Activated CD4-positive, alpha-beta T cell treated with anti-CD3 and anti-CD28 coated beads, Interleukin-2, amount 10 ng/mL, durations not matched to agents 24 days and 14 days (primary cell): ENCODE data around the gene HHAT. TPM values are rescaled to one million over a fixed set of nuclear protein-coding genes. Genes with fewer than 3 reads are reported as not detected.

ENCODE experiments used
- DNase-seq: peaks from one replicate; pipeline ENCODE4 v3.0.0; 2022
- H3K27ac Mint-ChIP-seq: one replicate; pipeline ENCODE4 v1.8.0; 2022; ENCODE audit warnings: mild to moderate bottlenecking, mixed read lengths
- H3K27me3 Mint-ChIP-seq: one replicate; pipeline ENCODE4 v1.8.0; 2022; ENCODE audit warnings: mixed read lengths
- H3K36me3 Mint-ChIP-seq: one replicate; pipeline ENCODE4 v1.8.0; 2022; ENCODE audit warnings: low read depth, mild to moderate bottlenecking, mixed read lengths
- H3K4me1 Mint-ChIP-seq: one replicate; pipeline ENCODE4 v1.8.0; 2021; ENCODE audit warnings: mixed read lengths
- H3K4me3 Mint-ChIP-seq: one replicate; pipeline ENCODE4 v1.8.0; 2022; ENCODE audit warnings: mild to moderate bottlenecking, moderate library complexity, mixed read lengths
- H3K9me3 Mint-ChIP-seq: one replicate; pipeline ENCODE4 v1.8.0; 2021; ENCODE audit warnings: mixed read lengths
- intact Hi-C: fragments of 100-400 bp; cut with micrococcal nuclease; formaldehyde crosslinking; loops from one replicate; pipeline ENCODE4 v1.15.1; 2023
- total RNA-seq: library from RNA; stranded (reverse); gene quantifications from 2 replicates; pipeline ENCODE4 v1.2.3, GENCODE V29; 2022

The HHAT gene
- total RNA-seq: 0.47 and 0.69 TPM in 2 replicates

DNA sequence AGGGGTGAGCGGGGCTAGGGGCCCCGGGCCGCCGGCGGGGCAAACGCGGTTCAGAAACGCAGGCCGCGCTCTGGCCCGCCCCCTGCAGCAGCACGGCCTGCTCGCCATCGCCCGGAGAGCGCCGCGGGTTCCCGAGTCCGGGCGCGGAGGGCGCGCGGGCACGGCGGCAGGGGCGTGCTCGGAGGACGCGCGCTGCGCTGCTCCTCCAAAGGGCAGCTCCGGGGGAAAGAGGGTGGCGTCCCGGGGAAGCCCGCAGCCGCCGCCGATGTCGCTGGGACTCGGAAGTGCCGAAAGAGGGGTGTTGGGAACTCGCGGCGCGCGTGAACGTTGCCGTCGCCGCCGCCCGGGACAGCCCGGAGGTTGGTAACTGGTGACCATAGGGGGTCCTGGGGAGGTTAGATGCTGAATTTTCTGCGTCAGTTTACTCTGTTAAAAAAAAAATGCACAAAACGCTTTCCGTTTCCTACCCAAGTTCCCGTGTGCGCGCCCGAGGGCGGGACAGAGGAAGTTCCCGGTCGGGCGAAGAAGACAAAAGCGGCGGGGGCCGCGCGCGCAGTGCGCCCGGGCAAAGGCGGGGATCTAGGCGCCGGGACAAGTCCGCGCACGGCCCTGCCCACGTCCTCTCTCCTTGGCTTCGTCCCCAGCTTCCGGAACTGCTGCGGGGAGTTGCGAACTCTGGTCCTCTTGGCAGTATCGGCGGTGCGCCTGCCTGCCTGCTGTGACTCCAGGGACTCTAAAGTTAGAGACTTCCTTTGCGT, at the start of gene HHAT:
Gene HHAT (plus strand): TSS at position 157 of the 758 bp plus-strand sequence. CDS start 20,074 bp downstream, outside the sequence.
- Mint-ChIP-seq H3K4me1 (peaks cover 34% of the 10 kb centered on the region), H3K27ac (peak within 1 kb of the TSS; percentile 96), H3K36me3 (no peaks in the 10 kb centered on the region), H3K27me3 (peaks cover 16% of the 10 kb centered on the region), H3K4me3 (peak within 1 kb of the TSS; percentile 96), H3K9me3 (no peaks in the 10 kb centered on the region)
- DNase-seq: peak; percentile 91
- intact Hi-C loops: loop anchor here (1.0 to 2.0 kb wide), 2 partner anchors 46 to 930 kb away; partner anchors contain the start of gene RCOR3

GRCh38 chr1:210280221-210280620, 48.5 kb upstream of the HHAT start:
- DNase-seq: no peak
- Mint-ChIP-seq H3K4me1 (no peaks in the 10 kb centered on the region), H3K36me3 (no peaks in the 10 kb centered on the region), H3K27me3 (peaks cover 9% of the 10 kb centered on the region), H3K4me3 (no peak overlapping the region), H3K27ac (no peak overlapping the region), H3K9me3 (peaks cover 7% of the 10 kb centered on the region)
- intact Hi-C loops: no loop called here

GRCh38 chr1:210288116-210288515, 40.6 kb upstream of the HHAT start:
- no peak for DNase-seq
- intact Hi-C loops: no loop called here
- no peaks in the 10 kb centered on the region for H3K36me3 Mint-ChIP-seq
- H3K4me3 Mint-ChIP-seq: no peak overlapping the region
- no peaks in the 10 kb centered on the region for H3K9me3 Mint-ChIP-seq
- H3K27ac Mint-ChIP-seq: no peak overlapping the region
- H3K4me1 Mint-ChIP-seq: no peaks in the 10 kb centered on the region
- peaks cover 46% of the 10 kb centered on the region for H3K27me3 Mint-ChIP-seq

GRCh38 chr1:210289248-210289647, 39.5 kb upstream of the HHAT start:
- Mint-ChIP-seq H3K27me3 (peaks cover 49% of the 10 kb centered on the region), H3K27ac (no peak overlapping the region), H3K4me3 (no peak overlapping the region), H3K9me3 (no peaks in the 10 kb centered on the region), H3K4me1 (no peaks in the 10 kb centered on the region), H3K36me3 (no peaks in the 10 kb centered on the region)
- no peak for DNase-seq
- intact Hi-C loops: no loop called here

GRCh38 chr1:210291081-210291764, 37.5 kb upstream of the HHAT start:
- Mint-ChIP-seq H3K27me3 (peaks cover 47% of the 10 kb centered on the region), H3K27ac (no peak overlapping the region), H3K36me3 (no peaks in the 10 kb centered on the region), H3K4me1 (no peaks in the 10 kb centered on the region), H3K9me3 (no peaks in the 10 kb centered on the region), H3K4me3 (no peak overlapping the region)
- DNase-seq: no peak
- intact Hi-C loops: no loop called here

GRCh38 chr1:210291786-210292230, 36.9 kb upstream of the HHAT start:
- H3K4me1 Mint-ChIP-seq: no peaks in the 10 kb centered on the region
- DNase-seq: no peak
- intact Hi-C loops: no loop called here
- peaks cover 47% of the 10 kb centered on the region for H3K27me3 Mint-ChIP-seq
- H3K9me3 Mint-ChIP-seq: no peaks in the 10 kb centered on the region
- H3K4me3 Mint-ChIP-seq: no peak overlapping the region
- H3K36me3 Mint-ChIP-seq: no peaks in the 10 kb centered on the region
- no peak overlapping the region for H3K27ac Mint-ChIP-seq

GRCh38 chr1:210292231-210292871, 36.4 kb upstream of the HHAT start:
- peak; percentile 65 for DNase-seq
- intact Hi-C loops: no loop called here
- Mint-ChIP-seq H3K4me1 (no peaks in the 10 kb centered on the region), H3K27ac (no peak overlapping the region), H3K4me3 (no peak overlapping the region), H3K36me3 (no peaks in the 10 kb centered on the region), H3K27me3 (peaks cover 47% of the 10 kb centered on the region), H3K9me3 (no peaks in the 10 kb centered on the region)

GRCh38 chr1:210293171-210293607, 35.5 kb upstream of the HHAT start:
- peaks cover 44% of the 10 kb centered on the region for H3K27me3 Mint-ChIP-seq
- H3K4me3 Mint-ChIP-seq: no peak overlapping the region
- DNase-seq: no peak
- no peak overlapping the region for H3K27ac Mint-ChIP-seq
- H3K36me3 Mint-ChIP-seq: no peaks in the 10 kb centered on the region
- no peaks in the 10 kb centered on the region for H3K4me1 Mint-ChIP-seq
- no peaks in the 10 kb centered on the region for H3K9me3 Mint-ChIP-seq
- intact Hi-C loops: no loop called here

DNA sequence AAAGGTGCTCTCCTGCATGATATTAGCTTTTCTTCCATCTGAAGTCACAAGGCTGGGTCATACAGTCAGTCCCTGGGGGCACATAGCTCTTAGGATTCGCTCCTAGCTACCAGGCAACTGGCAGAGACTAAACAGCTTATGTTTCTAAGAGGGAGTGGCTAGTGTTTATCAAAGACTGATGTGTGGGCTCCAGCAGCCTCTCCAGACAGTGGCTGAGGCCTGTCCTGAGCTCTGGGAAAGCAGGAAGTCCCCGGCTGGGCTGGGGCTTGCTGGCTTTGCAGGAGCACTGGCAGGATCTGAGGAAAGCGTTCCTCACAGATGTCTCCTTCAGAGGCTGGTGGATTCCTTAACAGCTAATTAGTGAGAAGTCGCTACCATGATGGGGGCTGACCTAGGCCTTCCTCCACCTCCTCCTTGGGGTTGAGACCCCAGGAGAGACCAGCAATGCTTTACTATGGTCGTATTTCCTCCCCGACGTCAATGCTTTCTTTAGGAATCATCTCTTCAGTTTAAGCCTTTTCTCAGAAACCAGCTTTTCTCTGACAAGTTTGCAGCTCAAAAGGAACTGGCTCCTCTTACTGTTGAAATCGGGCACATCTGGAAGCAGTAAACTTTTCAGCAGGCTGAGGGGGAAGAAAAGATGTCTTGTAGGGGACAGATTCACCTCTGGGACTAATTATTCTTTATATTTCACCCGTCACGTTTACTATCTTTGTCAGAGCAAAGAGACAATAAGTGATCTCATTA, 33.5 kb upstream of the HHAT start:
- H3K27me3 Mint-ChIP-seq: peaks cover 35% of the 10 kb centered on the region
- DNase-seq: no peak
- no peaks in the 10 kb centered on the region for H3K4me1 Mint-ChIP-seq
- H3K27ac Mint-ChIP-seq: no peak overlapping the region
- no peaks in the 10 kb centered on the region for H3K36me3 Mint-ChIP-seq
- intact Hi-C loops: no loop called here
- no peaks in the 10 kb centered on the region for H3K9me3 Mint-ChIP-seq
- no peak overlapping the region for H3K4me3 Mint-ChIP-seq

DNA sequence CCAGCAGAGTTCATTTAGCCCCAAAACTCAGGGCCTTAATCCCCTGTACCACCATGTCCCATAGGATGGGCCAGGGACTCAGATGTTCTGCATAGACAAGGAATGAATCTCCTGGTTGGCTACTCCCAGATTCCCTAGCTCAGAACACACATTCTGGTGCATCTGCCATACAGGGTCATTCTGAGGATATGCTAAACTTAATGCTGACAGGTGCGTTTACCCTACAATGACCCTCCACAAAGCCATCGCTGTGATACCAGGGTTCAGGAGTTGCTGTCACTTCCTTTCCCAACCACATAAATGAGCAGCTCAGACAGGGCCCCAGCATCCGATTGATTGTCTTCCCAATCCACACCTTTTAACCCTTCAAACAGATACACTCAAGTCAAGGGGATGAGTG, 32.0 kb upstream of the HHAT start:
- no peaks in the 10 kb centered on the region for H3K4me1 Mint-ChIP-seq
- no peak overlapping the region for H3K4me3 Mint-ChIP-seq
- DNase-seq: no peak
- peaks cover 21% of the 10 kb centered on the region for H3K27me3 Mint-ChIP-seq
- intact Hi-C loops: no loop called here
- no peak overlapping the region for H3K27ac Mint-ChIP-seq
- H3K9me3 Mint-ChIP-seq: no peaks in the 10 kb centered on the region
- no peaks in the 10 kb centered on the region for H3K36me3 Mint-ChIP-seq

DNA sequence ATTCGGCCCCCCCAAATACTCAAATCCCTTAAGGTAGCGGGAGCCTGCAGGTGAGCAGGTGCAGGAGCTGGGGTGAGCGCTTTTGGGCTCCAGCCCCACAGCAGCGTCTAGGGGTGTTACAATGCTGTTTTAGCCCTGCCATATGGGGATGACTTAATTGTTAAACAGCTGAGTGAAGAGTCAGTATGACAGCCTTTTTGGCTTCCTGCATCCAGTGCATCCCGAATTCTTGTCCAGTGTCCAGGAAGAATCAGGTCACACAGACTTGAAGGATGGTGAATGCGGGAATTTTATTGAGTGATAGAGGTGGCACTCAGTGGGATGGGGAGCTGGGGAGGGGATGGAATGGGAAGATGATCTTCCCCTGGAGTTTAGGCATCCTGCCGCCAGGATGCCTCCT, 30.4 kb upstream of the HHAT start:
- Mint-ChIP-seq H3K27me3 (peaks cover 16% of the 10 kb centered on the region), H3K4me1 (no peaks in the 10 kb centered on the region), H3K36me3 (no peaks in the 10 kb centered on the region), H3K9me3 (no peaks in the 10 kb centered on the region), H3K27ac (no peak overlapping the region), H3K4me3 (no peak overlapping the region)
- intact Hi-C loops: no loop called here
- no peak for DNase-seq

DNA sequence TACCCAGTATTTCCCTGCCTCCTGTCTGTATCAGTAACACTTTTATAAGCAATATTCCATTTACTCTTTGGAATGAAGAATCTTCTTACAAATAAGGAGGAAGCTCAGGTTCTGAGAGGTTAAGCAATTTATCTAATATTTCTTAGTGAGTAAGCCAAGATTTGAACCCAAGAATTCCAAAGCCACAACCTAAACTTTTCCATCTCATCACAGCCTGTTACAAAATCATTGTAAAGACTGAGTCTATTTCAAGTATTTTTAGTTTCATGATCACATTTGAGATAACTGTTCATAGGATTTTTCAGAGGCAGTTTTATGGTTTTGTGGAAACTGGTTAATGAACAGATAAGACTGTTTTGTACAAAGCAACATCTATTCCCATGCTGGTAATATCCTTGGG, 29.8 kb upstream of the HHAT start:
- Mint-ChIP-seq H3K27ac (no peak overlapping the region), H3K9me3 (no peaks in the 10 kb centered on the region), H3K27me3 (peaks cover 12% of the 10 kb centered on the region), H3K36me3 (no peaks in the 10 kb centered on the region), H3K4me1 (no peaks in the 10 kb centered on the region), H3K4me3 (no peak overlapping the region)
- intact Hi-C loops: no loop called here
- no peak for DNase-seq

- Mint-ChIP-seq H3K36me3 (no peaks in the 10 kb centered on the region), H3K27me3 (peaks cover 12% of the 10 kb centered on the region), H3K27ac (no peak overlapping the region), H3K4me1 (no peaks in the 10 kb centered on the region), H3K9me3 (no peaks in the 10 kb centered on the region), H3K4me3 (no peak overlapping the region)
- DNase-seq: no peak
- intact Hi-C loops: no loop called here
Observed at GRCh38 chr1:210299501-210299900, 29.2 kb upstream of the HHAT start.
